Measurements from ENCODE around the gene TMEM37.

Gene TMEM37

DNA sequence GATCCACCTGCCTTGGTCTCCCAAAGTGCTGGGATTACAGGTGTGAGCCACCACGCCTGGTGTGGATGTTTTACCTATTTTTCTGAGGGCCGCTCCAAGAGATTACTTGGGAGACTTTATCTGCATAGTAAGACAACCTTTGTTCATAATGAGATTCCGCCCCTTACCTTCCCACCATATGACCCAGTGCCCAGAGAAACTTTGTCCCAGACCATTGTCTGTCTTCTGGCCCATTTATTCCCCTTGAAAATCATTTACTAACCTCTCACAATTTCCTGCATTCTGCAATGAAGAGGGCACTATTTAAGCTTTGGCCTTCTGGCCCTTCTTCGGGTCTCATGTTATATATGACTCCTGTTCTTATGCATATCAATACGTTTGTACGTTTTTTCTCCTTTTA, 13.7 kb upstream of the TMEM37 start:
- DNase-seq (ENCODE audit: low read depth, low spot score), result no peak

DNA sequence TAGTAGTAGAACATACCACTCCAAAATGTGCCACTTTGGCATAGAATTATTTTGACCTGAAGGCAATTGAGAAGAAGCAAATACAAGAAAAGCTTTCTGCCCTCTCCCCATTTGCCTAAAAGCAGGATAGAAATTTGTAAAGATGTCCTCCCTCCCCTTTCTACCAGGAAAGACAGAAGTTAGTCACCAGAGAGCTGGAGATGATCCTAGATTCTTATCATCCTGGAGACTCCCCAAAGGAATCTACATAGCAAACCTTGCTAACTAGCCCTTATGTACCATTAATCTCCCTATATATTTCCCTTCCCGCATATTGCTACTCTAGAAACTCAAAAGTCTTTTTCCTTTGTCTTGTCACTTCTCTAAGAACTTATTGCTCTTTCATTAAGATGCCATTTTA, 12.6 kb upstream of the TMEM37 start:
- no peak for DNase-seq (ENCODE audit: low read depth, low spot score)

DNA sequence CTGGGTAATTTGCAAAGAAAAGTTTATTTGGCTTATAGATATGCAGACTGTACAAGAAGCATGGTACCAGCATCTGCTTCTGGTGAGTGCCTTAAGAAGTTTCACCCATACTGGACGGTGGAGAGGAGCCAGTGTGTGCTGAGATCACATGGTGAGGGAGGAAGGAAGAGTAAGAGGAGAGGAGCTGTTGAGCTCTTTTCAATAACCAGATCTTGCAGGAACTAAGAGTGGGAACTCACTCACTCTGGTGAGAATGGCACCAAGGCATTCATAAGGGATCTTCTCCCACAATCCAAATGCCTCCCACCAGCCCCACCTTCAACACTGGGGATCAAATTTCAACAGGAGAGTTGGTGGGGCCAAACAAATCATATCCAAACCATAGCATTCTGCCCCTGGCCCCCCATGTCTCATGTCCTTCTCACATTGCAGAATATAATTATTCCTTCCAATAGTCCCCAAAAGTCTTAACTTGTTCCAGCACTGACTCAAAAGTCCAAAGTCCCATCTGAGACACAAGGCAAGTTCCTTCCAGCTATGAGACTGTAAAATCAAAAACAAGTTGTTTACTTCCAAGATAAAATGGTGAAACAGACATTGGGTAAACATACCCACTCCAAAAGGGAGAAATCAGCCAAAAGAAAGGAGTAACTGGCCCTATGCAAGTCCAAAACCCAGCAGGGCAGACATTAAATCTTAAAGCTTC, 11.7 kb upstream of the TMEM37 start:
- no peak for DNase-seq (ENCODE audit: low read depth, low spot score)

DNA sequence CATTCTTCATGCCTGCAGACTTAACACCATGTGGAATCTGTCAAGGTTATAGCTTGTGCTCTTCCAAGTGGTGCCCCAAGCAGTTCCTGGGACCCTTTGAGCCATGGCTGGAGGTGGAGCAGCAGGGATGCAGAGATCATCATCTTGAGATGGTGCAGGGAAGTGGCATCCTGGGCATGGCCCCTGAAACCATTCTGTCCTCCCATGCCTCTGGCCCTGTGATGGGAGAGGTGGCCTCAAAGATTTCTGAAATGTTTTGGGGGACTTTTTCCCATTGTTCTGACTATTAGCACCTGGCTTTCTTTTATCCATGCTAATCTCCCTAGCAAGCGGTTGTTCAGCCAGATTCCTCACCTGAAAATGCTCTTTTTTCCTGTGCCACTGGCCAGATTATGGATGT, 10.3 kb upstream of the TMEM37 start:
- no peak for DNase-seq (ENCODE audit: low read depth, low spot score)

DNA sequence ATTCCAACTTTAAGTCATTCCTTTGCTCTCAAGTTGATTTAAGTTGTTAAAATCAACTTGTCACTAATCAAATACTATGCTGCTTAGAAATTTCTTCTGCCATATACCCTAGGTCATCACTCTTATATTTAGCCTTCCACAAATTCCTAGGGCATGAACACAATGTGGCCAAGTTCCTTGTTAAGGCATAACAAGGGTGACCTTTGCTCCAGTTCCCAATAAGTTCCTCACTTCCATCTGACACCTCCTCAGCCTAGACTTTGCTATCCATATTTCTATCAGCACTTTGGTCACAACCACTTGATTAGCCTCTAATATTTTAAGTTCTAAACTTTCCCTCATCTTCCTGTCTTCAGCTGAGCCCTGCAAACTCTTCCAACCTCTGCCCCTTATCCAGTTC, 9.9 kb upstream of the TMEM37 start:
- no peak for DNase-seq (ENCODE audit: low read depth, low spot score)

DNA sequence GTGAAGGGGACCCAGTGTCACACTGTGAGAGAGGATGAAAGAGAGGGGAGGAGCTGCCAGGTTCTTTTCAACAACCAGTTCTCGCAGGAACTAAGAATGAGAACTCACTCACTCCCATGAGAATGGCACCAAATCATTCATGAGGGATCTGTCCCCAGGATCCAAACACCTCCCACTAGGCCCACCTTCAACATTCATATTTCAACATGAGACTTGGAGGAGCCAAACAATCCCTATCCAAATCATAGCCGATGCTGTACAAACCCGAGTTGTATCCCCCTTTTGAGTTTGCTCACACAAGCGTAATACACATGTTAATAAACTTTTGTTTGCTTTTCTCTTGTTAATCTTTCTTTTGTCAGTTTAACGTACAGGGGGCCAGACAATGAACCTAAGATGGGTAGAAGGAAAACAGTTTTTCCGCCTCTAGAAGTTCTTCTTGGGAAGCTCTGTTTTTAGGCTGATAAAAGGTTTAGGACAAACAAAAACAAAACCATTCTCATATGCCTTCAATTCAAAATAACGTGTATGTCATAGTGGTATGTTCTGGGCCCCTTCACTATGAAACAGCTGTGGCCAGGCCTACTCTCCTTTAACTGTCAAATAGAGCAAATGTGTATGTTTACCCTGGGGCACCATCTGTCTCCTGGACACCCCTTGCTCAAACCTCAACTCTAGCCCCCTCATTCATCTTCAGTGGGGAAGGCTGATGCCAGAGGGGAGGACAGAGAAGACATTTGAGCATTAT, 9.1 kb upstream of the TMEM37 start:
- no peak for DNase-seq (ENCODE audit: low read depth, low spot score)

DNA sequence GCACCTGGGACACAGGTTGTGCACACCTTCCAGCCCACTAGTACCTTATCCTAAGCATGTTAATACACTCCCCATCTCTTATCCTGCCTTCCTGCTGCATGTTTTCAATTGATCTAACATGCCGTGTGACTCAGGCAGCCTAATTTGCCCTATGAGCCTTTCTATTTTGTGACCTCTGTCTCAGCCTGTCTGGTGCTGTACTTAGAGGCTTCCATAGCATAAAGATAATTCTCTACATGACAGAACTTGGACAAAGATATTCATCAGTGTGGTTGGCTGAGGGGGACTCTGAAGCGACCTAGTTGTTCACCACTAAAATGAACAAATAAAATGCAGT, 8.6 kb upstream of the TMEM37 start:
- no peak for DNase-seq (ENCODE audit: low read depth, low spot score)

DNA sequence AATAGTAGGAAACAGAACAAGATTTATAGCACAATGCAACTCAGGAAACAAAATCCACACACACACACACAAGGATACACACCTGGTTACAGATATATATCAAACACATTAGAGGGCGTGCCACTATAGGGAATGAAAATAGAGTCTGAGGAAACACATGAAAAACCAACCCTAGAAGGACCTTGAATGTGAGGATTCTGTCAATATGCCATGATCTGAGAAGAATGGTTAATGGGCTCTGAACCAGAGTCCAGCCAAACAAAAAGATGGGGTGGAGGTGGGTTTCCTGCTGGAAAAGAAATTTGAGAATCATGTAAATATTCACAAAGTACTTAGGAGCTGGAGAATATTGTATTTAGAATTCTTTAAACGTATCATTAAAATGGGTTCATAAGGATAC, 7.8 kb upstream of the TMEM37 start:
- no peak for DNase-seq (ENCODE audit: low read depth, low spot score)

DNA sequence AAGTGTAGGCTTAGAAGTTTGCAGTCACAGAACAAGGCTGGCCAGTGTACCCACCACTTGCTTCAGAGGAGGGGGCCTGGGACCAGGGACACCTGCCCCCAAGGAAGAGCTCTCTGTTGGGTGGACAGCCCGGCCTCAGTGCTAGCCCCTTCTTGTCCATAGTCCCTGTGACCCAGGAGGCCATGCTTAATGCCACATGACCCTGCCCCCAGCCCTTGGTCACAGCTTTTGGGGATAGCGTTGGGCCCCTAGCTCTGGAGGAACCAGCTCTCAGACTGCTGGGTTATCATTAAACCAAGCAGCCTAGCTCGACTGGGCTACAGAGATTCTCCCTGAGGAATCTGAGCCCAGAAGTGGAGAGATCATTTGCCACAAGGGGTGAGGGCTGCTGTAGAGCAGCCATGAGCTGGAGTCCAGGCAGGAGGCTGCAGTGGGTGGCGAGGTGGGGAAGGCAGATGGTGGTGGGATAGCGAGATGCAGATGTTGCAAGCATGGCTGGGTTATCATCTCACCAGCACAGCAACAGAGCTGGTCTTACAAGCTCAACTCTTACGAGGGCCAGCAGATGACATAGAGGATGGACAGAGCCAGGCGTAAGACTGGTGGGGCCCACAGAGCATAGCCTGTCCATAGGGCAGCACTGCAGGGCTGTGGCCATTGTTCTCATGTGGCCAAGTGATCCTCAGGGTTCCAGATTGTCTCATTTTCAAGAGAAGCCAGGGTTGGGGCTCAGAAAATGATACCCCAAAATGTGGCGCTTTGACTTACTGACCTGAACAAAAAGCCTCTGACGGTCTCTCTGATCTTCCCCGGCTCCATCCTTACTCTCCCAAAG, 7.2 kb upstream of the TMEM37 start:
- DNase-seq (ENCODE audit: low read depth, low spot score), result no peak

DNA sequence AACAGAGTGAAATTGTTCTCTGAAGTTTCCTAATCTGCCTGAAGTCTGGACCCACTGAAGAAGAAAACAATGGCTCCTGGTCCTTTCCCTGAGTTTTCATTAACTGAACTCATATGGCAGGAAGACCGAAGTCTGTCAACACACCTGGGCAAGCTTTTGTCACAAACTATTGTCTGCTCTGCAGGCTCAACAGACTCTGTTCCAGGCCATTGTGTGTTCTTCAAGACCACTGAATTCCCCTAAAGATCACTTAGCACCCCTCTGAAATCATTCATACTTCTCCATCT, 6.6 kb upstream of the TMEM37 start:
- no peak for DNase-seq (ENCODE audit: low read depth, low spot score)

DNA sequence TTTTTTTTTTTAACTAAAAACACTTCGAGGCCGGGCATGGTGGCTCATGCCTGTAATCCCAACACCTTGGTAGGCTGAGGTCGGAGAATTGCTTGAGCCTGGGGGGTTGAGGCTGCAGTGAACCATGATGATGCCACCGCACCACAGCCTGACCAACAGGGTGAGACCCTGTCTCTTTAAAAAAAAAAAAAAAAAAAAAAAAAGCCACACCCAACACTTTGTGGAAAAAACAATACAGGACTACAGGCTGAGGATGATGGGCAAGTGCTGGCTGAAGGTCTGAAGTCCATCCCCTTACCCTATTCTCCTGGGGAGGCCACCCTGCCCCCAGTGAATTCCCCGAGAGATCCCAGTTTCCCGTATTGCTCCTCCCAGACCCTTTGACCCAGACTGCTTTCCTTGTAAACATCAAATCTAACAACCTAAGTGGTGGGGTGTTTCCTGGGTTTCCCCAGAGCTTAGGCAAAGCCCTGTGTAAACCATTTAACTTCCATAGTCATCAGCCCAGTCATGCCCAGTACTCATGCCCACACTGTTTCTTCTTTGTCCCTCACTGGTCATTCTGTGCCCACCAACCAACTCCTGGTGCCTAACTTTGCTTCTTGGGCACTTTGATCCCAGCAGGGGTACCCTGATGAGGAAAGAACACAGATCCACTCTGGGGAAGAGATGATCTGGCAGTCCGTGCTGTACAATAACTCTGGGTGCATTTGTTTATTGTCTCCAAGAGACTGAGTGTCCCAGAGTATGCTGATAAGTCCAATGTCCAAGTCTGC, 5.8 kb upstream of the TMEM37 start:
- DNase-seq (ENCODE audit: low read depth, low spot score), result no peak

DNA sequence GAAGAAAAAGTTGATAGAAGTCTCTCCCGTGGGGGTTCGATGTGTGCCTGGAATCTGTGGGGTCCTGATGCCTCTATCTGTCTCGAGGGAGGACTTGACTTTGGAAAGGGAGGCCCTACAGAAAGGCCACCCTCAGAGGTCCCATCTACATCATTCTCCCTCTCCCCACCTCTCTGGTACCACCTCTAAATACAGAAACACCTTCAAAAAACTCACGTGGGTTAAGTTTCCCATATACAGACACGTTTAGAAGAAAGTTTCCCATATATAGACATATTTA, 5.3 kb upstream of the TMEM37 start:
- DNase-seq (ENCODE audit: low read depth, low spot score), result no peak

DNA sequence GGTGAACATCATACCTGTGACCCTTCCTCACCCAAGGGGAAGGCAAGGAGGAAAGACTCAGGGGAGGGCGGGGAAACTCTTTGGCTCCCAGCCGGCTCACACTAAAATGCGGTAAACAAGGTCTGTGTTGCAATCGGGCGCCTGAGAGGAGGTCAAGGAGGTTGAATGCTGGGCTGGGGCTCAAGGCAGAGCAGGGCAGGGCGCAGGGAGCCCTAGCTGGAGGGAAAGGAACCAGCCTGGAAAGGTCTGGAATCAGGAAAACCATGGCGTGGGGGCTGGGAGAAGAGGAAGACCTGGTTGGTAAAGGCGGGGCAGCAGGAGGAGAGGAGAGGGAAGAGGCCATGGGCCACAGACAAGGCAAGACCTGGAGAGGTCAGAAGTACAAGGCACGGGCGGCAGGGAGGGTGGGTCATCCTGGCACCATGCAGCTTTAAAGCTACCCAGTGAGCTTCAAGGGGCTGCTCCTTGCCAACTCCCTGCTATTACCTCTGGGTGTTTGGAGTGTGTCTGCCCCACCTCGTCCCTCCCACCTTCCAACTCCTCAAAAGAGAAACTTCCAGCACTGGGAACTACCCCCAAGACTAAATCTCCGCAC, 4.8 kb upstream of the TMEM37 start:
- DNase-seq (ENCODE audit: low read depth, low spot score), result no peak

DNA sequence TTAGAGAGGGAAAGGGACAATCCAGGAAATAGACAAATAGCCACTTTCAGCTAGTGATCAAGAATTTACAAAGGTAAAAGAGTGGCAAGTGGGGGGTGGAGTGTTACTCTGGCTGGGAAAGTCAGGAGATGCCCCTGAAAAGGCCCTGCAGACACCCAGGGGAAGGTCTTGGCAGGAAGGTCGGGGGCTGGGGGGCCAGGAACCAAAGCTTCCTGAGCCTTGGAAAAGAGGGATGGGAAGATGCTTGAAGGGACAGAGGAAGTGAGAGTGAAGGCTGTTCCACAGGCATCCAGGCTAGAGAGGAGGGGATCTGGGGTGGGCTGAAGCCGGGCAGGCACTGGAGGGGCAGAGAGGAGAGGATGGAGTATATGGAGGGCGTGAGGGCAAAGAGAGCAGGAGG, 3.9 kb upstream of the TMEM37 start:
- DNase-seq (ENCODE audit: low read depth, low spot score), result no peak

DNA sequence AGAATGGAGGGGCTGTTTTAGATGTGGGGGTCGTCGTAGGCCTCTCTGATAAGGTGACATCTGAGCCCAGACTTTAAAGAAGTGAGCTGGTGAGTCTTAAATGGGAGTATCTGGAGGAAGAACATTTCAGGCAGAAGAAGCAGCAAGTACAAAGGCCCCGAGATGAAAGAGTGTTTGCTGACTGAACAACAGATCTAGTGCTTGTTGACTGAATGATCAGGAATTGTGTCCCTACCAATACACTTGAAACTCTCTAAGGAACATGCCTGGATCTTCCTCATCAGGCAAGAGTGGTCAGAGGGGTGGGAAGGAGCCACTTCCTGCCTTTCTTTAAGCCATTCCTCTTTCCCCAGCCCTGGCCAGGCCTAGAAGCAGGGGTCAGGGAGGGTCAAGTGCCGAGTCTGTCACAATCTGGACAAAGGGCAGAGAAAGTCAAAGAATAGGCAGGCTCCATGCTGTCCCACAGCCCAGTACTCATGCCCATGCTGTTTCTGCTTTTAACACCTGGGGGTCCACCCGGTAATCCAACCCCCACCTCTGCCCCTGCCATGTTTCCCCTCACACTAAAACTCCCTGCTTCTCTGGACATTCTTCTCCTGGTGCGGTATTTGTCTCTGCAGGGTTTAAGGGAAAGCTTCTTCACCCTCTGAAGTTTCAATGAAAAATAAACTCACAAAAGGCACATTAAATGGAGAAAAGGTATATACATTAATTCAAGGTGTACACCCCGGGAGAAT, 3.0 kb upstream of the TMEM37 start:
- peak; percentile 25 for DNase-seq (ENCODE audit: low read depth, low spot score)

DNA sequence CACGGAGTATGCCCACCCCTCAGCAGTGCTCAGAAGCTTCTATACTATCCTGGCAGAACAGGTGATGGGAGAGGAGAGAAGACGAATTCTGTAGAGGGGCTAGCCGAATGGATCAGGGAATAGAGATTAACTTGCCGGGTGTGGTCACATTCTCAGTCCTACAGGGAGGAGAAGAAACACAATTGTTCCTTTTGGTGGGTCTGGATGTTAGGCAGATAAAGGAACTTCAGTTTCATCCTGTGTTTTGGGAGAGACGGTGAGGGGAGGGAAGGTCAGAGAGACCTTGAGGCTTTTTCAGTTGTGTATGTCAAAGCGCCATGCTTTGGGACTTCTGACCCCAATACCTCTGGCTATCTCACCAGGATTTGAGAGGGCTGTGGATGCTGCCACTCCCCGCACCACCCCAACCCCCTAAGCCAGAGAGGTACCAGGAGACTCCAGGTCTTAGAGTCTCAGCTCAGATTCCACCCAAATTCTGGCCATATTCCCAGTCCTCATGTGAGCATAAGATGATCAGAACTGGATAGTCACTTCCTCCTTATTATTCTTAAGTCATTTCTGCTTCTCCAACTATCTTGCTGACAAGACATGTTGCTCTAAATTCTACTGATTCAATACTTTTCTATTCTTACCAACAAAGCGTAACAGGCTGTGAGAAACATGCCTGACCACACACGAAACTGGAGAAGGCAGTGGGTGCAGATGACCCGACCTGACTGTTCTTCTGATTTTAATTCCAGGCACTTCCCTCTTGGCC, 2.3 kb upstream of the TMEM37 start:
- no peak for DNase-seq (ENCODE audit: low read depth, low spot score)

DNA sequence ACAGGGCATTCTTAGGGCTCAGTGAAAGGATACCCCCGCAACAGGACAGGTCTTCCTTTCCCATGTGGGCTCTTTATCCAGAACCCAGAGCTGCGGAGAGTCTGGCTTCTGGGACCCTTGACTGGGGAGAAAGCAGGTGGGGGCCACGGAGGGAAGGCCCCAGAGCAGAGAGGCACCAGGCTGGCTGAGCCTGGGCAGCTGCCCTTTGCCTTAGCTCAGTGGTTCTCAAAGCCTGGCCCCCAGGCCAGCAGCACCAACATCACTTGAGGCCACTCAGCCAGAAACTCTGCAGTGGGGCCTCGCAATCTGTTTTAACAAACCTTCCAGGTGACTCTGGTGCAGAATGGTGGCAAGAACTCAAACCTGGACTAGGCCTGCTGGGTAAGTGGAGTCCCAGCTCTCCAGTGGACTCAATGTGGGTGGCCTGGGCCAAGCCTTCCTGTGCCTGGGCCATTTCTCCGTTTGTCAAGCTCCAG, 1.6 kb upstream of the TMEM37 start:
- no peak for DNase-seq (ENCODE audit: low read depth, low spot score)

DNA sequence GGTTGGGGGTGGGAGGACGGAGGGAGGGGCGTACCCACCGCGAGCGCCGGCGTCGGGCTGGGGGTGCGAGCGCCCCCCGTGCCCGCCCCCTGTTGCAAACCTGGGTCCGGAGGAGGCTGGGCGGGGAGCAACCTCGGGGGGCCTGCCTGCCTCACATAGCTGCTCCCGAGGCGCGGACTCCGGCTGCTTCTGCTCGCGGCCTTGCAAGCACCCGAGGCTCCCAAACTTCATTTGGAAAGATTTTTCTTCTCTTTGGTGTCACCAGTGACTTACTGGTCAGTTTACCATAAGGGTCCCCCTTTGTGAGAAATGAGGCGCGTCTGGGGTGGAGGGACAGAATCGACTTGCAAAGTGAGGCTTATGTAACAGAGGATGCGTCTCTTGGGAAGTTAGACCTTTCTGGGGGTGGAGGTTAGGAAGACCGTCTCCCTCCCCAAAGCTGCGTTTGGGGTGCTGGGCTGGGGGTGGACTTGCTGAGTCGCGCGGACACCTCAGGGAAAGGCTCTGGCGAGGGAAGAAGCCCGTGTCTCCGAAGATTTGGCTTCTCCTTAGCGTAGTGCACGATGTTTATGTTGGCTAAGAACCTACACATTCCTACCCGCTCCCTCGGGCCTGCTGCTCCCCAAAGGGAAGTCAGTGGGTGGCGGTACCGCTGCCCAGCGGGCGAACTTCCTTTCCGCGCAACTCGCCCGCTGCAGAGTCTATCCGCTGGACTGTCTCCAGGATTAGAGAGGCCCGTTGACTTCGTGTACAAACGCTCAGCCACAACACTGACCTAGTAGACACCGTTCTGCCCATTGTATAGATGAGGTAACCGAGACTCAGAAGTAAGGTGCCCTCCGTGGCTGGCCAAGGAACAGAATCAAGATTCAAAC, 559 bp downstream of the TMEM37 start:
- DNase-seq (ENCODE audit: low read depth, low spot score), result peak; percentile 37

DNA sequence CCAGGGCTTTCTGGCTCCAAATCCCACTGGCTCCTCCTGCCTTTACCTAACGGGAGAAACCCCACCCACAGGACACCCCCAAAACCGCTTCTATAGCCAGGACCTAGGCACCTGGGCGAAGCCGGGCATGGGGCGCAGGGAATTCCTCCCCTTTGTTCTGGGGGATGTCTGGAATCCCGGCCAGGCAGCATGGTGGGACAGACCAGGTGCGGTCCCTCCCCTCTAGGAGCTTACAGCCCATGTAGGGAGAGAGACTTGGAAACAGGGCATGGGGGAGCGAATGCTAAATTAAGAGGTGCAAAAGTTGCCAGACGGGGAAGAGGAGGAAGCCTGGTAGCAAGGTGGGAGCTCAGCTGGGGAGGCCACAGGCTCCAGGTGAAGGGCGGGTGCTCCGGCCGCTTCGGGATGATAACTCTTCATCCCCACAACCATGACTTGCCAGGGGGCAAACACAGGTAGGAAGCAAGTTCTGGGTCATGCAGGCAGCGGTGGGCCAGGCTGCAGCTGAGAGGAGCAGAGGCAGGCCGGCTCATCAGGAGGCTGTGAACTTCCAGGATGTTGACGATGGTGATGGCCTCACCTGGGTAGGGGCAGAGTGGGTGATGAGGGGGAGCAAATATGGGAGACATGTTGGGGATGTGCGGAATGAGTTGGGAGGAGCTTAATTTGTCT, 1.3 kb downstream of the TMEM37 start:
- DNase-seq (ENCODE audit: low read depth, low spot score), result peak; percentile 42
